Fibroblast of the aortic adventitia (primary cell): ENCODE results near the gene ALX3. TPM values are rescaled to one million over a fixed set of nuclear protein-coding genes. Genes with fewer than 3 reads are reported as not detected.
A peak's percentile ranks its signal among the peaks of the same experiment; 100 is the strongest.

Source experiments
- DNase-seq: peaks from one replicate; pipeline ENCODE4 v3.0.0-alpha.2; 2010; ENCODE audit warnings: low read depth
- H3K4me3 ChIP-seq: 2 replicates; pipeline ENCODE4 v1.5.1; 2011; ENCODE audit warnings: low read depth, mild to moderate bottlenecking, control low read depth, low read length, moderate library complexity
- total RNA-seq: library from RNA; depleted of rRNA; stranded (reverse); fragments of >200 nt; gene quantifications from 2 replicates; pipeline ENCODE4 v1.2.3, GENCODE V29; 2012; ENCODE audit warnings: low replicate concordance
- TF ChIP-seq, protein P1 (sequence below): IDR thresholded peaks from 2 replicates; pipeline ENCODE4 v1.5.1; 2011; ENCODE audit warnings: mild to moderate bottlenecking, low read length, control low read depth, inconsistent platforms; ENCODE audit not compliant: insufficient read depth

Gene ALX3
- total RNA-seq, 1 donor, result 0.09 TPM

DNA sequence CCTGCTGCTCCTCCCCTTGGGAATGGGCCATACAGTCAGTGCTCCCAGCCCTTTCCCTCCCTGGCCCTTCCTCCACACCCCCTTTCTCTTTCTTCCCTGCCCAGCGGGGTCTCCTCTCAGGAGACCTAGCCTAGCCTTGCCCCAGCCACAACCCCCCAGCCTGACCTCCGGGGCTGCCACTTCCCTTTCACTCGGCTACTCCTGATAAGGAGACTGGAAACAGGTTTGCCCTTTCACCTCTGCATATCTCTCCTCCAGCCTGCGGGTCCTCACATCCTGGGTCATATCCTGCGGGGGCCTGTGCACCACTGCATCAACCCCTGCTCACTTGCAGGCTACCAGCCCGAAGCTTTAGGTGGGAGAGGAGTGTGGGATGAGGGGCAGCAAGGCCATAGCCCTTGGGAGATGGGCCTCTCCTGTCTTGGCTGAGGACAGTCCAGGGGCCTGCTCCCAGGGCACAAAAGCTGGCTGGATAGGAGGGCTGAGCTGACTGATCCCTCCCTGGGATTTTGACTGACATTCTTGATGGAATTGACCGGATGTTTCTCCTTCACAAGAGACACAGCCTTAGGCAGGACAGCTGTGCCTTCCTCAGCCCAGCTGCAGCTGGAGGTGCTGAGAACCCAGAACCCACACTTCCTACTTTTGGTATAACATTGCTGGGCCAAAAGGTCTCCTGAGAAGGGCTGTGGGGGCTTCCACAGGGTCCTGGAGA lies 19.2 kb upstream of the ALX3 start:
- DNase-seq, result no peak
- H3K4me3 ChIP-seq, result no peak overlapping the region
- TF ChIP-seq, protein P1, sequence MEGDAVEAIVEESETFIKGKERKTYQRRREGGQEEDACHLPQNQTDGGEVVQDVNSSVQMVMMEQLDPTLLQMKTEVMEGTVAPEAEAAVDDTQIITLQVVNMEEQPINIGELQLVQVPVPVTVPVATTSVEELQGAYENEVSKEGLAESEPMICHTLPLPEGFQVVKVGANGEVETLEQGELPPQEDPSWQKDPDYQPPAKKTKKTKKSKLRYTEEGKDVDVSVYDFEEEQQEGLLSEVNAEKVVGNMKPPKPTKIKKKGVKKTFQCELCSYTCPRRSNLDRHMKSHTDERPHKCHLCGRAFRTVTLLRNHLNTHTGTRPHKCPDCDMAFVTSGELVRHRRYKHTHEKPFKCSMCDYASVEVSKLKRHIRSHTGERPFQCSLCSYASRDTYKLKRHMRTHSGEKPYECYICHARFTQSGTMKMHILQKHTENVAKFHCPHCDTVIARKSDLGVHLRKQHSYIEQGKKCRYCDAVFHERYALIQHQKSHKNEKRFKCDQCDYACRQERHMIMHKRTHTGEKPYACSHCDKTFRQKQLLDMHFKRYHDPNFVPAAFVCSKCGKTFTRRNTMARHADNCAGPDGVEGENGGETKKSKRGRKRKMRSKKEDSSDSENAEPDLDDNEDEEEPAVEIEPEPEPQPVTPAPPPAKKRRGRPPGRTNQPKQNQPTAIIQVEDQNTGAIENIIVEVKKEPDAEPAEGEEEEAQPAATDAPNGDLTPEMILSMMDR, result no peak

DNA sequence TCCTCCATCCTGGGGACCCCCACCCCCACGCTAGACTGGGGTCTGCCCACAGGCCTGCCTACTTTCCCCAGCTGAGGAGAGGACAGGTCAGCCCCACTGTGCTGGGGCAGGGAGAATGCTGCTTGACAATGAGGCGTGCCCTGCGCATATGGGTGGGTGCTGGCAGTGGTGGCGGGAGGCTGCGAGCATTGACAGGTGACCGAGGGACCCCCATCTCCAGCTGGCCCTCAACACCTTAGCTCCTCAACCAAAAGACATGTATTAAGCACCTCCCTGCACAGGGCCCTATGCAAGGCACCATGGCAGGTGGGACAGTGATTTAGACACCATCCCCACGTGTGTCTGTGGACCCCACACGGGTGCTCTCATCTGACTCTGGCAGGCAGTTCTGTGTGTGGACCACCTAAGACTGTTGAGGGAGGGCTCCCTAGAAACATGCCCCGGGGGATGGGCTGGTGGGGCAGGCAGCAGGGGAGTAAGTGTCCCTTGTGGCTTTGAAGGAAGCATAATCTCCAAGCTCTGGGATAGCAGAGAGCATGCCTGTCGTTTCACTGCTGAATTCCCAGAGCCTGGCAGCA lies 18.4 kb upstream of the ALX3 start:
- TF ChIP-seq, protein P1, result no peak
- DNase-seq, result no peak
- no peak overlapping the region for H3K4me3 ChIP-seq

DNA sequence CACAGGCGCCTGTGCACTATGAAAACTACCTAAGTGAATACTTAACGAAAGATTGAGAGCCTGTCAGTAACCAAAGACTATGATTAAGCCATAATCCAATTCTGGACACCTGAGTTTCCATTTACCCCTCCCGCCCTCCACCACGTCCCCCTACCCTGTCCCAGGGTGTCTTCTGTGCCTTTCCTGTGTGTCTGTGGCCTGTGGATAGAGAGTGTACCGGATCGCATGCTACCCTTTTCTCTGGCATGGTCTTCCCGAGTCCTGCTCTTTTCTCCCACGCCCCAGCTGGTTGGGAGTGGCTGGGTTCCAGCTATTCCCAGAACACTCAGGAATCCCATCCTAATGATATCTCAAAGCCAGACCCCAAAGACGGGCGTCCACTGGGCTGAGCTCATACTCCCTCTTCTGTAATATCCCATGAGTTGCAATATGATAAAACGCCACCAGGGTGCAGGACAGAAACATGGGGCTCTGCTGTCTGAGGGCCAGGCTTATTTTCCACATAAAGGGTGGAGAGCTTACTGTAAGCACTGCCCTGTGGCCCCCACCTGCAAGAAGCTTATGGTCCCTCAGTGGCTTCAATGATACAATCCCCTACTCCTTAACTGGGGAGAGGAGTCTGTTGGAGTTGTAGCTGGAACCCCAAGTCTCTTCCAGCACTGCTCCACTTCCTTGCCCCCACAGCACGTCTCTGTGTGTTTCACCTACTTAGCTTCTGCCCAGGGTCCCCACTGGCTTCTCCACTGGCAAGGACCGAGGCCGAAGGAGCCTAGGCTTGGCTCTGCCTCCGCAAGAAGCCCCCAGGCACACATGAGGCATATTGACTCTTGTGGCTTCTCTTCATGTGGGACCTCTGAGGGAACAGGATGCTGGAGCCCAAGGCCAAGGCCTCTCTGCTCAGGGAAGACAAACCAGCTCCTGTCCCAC lies 17.6 kb upstream of the ALX3 start:
- TF ChIP-seq, protein P1, result peak; percentile 79
- DNase-seq, result peak; percentile 68
- no peak overlapping the region for H3K4me3 ChIP-seq

DNA sequence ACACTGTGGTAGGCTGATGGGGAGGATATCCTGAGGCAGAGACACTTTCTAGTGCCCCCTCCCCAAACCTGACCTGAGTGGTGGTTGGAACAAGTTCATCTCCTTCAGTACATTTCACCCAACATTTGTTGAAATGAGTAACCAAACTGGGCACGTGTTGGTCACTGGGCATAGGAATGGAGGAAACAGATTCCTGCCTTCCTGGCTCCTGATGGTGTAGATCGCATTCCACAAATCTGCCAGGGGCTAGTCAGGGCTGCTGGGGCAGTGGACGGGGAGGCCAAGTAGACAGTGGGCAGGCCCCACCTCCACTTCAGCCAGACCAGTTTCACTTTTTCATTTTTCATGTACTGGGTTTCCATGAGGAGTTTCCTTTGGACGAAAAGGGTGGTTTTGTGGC lies 16.5 kb upstream of the ALX3 start:
- DNase-seq, result no peak
- no peak overlapping the region for H3K4me3 ChIP-seq

DNA sequence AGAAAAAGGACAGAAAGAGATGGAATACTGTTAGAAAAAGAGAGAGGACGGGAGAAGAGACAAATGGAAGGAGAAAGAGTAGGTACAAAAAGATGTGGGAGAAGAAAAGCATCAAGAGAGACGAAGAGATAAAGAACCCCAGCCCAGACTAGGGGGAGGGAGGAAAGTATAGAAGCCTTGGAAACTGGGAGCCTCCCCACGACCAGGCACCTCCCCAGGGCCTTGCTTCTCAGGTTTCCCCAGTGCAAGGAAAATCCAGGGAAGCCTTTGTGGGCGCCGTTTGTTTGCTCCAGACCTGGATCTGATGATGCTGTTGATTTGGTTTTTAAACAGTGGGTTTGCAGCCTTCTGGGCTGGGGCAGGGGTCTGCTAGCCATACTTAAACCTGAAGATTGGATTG lies 15.2 kb upstream of the ALX3 start:
- no peak overlapping the region for H3K4me3 ChIP-seq
- no peak for DNase-seq
- TF ChIP-seq, protein P1, result no peak

More for the DNA sequence above, 16.5 kb upstream of the ALX3 start:
- TF ChIP-seq, protein P1, result no peak

DNA sequence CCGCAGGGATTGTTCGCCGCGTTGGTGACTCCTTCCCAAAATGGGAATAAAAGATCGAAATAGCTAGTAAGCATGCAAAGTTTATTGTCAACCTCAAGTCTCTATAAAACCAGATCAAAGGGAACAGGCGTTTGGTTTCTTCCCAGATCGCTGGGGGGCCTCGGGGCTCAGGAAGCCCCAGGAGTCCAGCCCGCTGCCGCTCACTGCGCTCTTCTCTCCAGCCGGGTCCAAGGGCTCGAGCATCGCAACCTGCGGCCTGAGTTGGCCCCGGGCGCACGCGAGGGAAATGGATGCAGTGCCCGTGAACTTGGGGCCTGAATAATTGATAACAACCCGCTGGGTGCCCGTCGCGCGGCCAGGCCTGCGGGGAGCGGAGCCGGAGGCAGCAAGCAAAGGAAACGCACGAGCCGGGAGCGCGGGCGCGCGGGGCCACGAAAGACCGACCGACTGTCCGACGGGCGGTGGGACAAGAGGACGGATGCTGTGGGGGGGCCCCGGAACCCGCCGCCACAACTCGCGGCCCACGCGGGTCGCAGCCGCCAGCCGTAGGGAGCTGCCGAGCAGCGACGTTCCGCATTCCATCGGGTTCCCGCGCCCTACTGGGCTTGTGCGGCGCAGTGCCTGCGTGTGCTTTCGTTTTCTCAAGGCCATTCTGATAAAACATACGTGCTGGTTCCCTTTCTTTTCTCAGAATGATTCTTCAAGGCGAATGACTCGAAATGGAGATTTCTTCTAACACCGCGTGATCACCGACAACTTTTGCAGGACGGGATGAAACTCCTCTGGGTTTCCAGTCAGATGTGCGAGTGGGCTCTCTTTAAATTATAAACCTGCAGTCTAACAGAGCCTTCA lies 14.0 kb upstream of the ALX3 start:
- DNase-seq, result peak; percentile 66
- TF ChIP-seq, protein P1, result no peak
- H3K4me3 ChIP-seq, result peak overlapping the region; percentile 62
